Measurements from ENCODE around the gene PAQR5.
"Not testable (repeated sequence)": the region's sequence is repeated elsewhere in the genome, so short reads cannot be mapped to it uniquely, and the experiment has no call there.

The PAQR5 gene

DNA sequence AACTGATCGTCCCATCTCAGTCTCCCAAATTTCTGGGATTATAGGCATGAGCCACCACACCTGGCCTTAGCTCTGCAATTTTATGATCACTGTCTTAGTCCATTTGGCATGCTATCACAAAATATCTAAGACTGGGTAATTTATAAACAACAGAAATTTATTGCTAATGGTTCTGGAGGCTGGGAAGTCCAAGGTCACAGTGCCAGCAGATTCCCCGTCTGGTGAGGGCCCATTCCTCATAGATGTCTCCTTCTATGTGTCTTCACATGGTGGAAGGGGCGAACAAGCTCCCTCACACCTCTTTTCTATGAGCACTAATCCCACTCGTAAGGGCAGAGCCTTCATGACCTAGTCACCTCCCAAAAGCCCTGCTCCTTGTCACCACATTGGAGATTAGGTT, 60.1 kb downstream of the PAQR5 start:
- DNase-seq = no peak

DNA sequence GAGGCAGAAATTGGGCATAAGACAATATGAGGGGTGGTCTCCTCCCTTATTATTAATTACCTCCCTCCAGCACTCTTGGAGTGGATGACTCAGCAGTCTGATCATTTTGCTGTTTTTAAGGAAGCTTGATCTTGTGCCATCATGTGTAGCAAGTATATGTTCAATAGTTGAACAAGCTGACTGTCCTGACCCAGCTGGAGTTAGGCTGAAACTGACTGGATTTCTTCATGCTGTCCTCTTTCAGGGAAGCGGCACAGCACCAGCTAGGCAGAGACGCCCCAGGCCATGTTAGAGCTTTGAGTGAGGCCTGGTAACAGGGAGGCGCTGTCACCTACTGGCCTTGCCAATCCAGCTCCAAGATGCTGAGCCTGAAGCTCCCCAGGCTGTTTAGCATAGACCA, 61.0 kb downstream of the PAQR5 start:
- no peak for DNase-seq

GRCh38 chr15:69360642-69361041, 61.9 kb downstream of the PAQR5 start:
- DNase-seq = no peak

DNA sequence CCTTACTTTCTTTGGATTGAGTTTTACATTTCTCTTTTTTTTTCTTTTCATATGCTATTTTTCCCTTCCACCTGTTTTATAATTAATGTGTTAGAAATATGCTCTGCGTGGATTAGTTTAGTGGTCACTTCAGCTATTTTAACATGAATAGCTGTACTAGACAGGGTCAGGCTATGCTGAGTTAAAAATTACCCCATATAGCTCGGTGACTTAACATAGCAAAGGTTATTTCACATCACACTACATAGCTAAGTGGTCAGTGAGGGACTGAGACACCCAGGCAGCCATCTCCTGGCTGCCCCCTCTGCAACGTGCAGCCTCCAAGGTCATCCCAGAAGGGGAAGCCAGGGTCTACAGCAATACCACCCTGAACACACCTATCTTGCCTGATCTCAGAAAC, 68.5 kb downstream of the PAQR5 start:
- no peak for DNase-seq

DNA sequence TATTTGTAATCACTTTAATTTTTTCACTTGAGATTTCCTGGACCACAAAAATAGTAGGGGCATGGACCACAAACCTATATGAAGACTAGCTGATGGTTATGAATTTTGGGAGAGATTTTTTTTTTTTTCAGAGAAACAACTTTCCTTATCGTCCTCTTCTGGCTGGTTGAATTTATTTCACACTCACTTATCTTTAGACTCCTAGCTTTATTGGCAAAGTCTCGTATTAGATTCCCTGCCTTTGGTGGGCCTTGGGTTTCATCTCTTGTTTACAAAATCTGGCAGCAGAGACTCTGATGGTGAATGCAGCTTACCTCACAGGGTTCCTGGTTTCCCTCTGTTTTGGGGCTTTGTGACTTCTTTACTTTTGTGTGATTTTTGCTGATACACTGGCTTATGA, 70.9 kb downstream of the PAQR5 start:
- DNase-seq = no peak

DNA sequence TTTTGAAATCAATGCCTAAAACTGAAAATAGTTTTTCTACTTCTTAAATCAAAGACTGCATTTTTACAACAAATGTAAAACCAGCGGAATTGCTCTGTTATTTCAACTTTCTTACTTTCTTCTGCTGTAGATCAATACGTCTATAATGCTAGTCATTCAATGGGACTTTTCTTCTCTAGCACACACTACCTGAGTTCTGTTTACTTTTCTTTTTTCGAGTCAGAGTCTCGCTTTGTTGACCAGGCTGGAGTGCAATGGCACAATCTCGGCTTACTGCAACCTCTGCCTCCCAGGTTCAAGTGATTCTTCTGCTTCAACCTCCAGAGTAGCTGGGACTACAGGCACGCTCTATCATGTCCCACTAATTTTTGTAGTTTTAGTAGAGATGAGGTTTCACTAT, 74.7 kb downstream of the PAQR5 start:
- DNase-seq = no peak

GRCh38 chr15:69375151-69375790, 76.6 kb downstream of the PAQR5 start:
- DNase-seq = no peak

- DNase-seq = no peak
These were observed 78.7 kb downstream of the PAQR5 start for GRCh38 chr15:69377216-69377970.

DNA sequence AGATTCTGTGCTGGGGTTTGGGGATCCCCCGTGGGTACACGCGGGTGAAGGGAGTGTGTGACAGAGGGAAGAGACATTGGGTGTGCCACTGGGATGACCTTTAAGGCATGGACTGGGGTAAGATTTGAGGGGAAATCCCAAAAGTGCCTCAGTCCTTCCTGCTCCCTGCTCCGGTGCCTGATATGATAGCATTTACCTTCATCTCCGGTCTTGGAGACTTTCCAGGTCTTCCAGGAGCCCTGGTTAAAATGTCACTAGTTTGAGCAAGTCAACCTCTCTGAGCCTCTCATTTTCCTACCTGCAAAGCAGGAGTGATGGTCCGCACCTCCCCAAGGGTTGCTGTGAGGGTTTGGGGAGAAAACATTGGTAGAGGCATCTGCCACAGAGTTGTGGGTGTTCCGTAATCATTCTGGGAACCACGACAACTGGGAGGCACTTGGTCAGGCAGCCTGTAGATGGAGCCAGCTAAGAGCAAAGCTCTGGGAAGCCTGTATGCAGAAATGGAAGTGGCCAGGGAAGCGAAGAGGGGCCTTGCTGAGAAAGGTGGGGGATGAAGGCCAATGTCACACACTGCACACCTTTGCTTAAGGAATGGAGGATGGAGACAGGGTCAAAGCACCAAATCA, 81.5 kb downstream of the PAQR5 start:
- no peak for DNase-seq

- no peak for DNase-seq
These were observed 82.0 kb downstream of the PAQR5 start for GRCh38 chr15:69380726-69381105.

DNA sequence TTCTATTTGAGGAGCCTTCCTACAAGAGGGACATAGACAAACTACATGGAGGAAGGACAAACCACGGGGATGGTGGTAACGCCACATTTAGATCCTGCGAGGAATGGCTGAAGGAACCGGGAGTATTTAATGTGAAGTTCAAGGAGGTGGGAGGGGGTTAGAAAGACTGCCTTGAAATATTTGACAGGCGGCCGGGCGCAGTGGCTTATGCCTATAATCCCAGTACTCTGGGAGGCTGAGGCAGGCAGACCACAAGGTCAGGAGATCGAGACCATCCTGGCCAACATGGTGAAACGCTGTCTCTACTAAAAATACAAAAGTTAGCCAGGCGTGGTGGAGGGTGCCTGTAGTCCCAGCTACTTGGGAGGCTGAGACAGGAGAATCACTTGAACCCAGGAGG, 83.5 kb downstream of the PAQR5 start:
- DNase-seq = not testable (repeated sequence)

DNA sequence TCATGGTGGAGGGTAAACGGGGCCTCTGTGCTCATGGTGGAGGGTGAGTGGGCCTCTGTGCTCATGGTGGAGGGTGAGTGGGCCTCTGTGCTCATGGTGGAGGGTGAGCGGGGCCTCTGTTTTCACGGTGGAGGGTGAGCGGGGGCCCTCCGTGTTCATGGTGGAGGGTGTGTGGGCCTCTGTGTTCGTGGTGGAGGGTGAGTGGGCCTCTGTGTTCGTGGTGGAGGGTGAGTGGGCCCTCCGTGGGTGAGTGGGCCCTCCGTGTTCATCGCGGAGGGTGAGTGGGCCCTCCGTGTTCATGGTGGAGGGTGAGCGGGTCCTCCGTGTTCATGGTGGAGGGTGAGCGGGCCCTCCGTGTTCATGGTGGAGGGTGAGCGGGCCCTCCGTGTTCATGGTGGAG, 85.4 kb downstream of the PAQR5 start:
- not testable (repeated sequence) for DNase-seq

GRCh38 chr15:69384626-69385598, 86.2 kb downstream of the PAQR5 start:
- DNase-seq = no peak

- DNase-seq = no peak
These were observed 87.1 kb downstream of the PAQR5 start for GRCh38 chr15:69385831-69386230.

DNA sequence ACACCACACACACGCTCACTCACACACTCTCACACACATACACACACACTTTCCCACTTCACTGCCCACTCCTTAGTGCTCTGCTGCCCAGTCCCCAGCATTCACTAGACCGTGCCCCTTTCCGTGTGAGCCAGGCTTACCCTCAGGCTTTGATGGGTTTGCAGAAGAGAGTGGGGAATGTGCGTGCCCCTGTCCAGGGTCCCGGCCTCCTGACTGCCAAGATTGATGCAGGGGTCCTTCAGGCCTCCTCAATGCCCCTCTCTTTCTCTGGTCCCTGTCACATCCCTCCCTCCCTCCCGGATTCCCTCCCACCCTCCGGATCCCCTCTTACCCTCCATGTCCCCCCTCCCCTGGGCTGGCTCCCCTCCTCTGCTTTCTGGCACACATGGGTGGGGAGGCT, 87.6 kb downstream of the PAQR5 start:
- no peak for DNase-seq

- no peak for DNase-seq
These were observed 89.6 kb downstream of the PAQR5 start for GRCh38 chr15:69388260-69388705.

DNA sequence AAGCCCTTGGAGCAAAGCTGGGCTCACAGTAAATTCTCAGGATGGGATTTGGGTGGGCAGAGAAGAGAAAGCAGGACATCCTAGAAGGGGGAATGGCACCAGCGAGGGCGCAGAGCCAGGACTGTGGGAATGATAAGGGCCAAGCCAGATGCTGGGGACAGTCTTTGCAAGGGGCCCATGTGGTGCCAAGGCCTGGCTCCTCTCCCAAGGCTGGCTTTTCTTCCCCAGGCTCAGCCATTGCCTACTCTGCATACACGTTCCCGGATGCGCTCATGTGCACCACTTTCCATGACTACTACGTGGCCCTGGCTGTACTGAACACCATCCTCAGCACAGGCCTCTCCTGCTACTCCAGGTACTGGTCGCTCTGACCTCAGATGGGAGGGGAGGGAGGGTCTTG, 90.7 kb downstream of the PAQR5 start:
- no peak for DNase-seq

DNA sequence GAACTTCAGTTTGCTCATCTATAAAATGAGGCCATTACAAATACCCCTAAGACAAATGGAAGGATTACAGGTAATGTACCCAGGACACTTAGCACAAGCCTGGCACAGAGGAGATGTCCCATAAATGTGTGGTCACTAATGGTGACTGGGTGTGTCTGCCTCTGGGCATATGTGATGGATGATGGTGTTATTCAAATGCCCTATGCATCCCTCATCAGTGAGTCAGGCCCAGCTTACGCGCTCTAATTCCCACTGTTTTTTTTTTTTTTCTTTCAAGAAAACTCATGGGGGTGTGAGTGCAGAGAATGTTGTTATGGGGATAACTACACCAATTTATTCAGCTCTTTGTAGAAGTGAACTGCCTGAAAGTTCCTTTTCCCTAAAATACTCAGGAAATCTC, 91.9 kb downstream of the PAQR5 start:
- DNase-seq = no peak

DNA sequence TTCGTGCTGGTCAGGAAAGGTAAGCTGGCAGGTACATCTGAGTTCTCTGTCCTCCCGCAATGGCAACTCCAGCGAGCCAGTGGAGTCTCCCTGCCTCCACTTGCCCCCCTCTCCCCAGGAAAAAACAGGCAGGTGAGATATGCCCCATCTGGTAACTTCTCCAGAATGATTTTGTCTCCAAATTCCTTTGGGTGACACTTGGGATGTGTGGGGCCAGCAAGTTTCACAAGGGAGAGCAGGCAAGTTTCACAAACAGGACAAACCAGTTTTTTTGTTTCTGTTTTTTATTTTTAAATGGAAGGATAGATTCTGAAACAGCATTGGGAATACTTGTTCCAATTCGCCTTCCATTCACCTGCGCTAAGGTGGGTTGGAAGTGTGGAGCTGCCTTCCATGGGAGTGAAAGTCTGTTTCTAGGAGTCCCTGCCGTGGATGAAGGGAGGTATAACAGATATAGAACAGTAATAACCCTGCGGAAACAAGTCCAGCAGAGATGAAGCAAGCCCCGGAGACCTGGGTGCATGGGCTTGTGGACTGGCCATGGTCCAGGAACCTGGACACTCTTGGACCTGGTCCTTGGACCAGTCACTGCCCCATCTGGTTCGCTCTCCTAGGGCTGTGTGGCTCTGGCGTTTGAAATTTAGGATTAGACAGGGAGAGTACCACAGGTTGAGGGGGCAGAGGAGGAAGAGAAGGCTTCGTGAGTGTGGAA, 92.5 kb downstream of the PAQR5 start:
- DNase-seq = no peak

GRCh38 chr15:69392352-69392751, 93.6 kb downstream of the PAQR5 start:
- DNase-seq = no peak

DNA sequence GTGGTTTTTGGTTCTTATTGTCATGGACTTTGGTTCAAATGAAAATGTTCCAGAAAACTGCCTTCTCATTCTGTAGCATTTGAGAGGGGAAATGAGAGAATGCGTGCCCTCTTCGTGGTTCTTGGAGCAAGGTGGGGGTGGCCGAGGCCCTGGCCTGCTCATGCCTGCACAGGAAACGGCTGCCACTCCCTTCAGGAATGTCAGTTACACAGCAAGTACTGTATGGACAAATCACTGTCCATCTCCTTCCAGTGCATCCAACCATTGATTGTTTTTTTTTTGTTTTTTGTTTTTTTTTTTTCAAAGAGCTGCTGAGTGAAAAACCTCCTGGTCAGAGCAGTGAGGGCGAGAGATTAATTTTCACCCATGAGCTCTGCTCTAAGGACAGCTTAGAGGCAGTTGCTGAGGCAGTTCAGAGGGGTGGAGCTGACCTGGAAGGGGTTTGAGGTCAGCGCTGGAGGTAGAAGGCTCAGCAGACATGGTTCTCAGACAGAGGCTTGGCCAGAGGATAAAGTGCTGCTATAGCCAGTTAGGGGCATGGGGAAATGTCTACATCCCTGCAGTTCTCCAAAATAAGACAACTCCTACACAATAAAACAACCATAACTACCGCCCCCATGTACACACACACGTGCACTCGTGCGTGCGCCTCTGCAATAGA, 95.2 kb downstream of the PAQR5 start:
- no peak for DNase-seq

All from NCI-H1436 (cell line).